Measurements from ENCODE around the gene CACNA1B.
"Not testable (repeated sequence)": the region's sequence is repeated elsewhere in the genome, so short reads cannot be mapped to it uniquely, and the experiment has no call there.

CACNA1B gene

GRCh38 chr9:138073408-138073807 is 195.8 kb downstream of the CACNA1B start:
- DNase-seq (ENCODE audit: low spot score) = no peak

- DNase-seq (ENCODE audit: low spot score) = no peak
These were observed 196.2 kb downstream of the CACNA1B start for GRCh38 chr9:138073808-138074207.

GRCh38 chr9:138074516-138074915 is 196.9 kb downstream of the CACNA1B start:
- no peak for DNase-seq (ENCODE audit: low spot score)

GRCh38 chr9:138075496-138075895 is 197.9 kb downstream of the CACNA1B start:
- DNase-seq (ENCODE audit: low spot score) = no peak

GRCh38 chr9:138075961-138076649 is 198.5 kb downstream of the CACNA1B start:
- no peak for DNase-seq (ENCODE audit: low spot score)

GRCh38 chr9:138076650-138077009 is 199.0 kb downstream of the CACNA1B start:
- DNase-seq (ENCODE audit: low spot score) = no peak

- DNase-seq (ENCODE audit: low spot score) = no peak
These were observed 199.5 kb downstream of the CACNA1B start for GRCh38 chr9:138077126-138077525.

- no peak for DNase-seq (ENCODE audit: low spot score)
These were observed 200.4 kb downstream of the CACNA1B start for GRCh38 chr9:138077898-138078540.

GRCh38 chr9:138078846-138079245 is 201.3 kb downstream of the CACNA1B start:
- DNase-seq (ENCODE audit: low spot score) = no peak

- DNase-seq (ENCODE audit: low spot score) = no peak
These were observed 203.4 kb downstream of the CACNA1B start for GRCh38 chr9:138080979-138081378.

GRCh38 chr9:138082918-138083636 is 205.5 kb downstream of the CACNA1B start:
- DNase-seq (ENCODE audit: low spot score) = no peak

GRCh38 chr9:138083873-138084272 is 206.3 kb downstream of the CACNA1B start:
- no peak for DNase-seq (ENCODE audit: low spot score)

GRCh38 chr9:138085568-138085967 is 208.0 kb downstream of the CACNA1B start:
- no peak for DNase-seq (ENCODE audit: low spot score)

GRCh38 chr9:138092057-138092456 is 214.5 kb downstream of the CACNA1B start:
- not testable (repeated sequence) for DNase-seq (ENCODE audit: low spot score)

GRCh38 chr9:138094028-138094427 is 216.4 kb downstream of the CACNA1B start:
- no peak for DNase-seq (ENCODE audit: low spot score)

GRCh38 chr9:138095813-138096518 is 218.4 kb downstream of the CACNA1B start:
- DNase-seq (ENCODE audit: low spot score) = no peak

- no peak for DNase-seq (ENCODE audit: low spot score)
These were observed 218.9 kb downstream of the CACNA1B start for GRCh38 chr9:138096519-138096845.

GRCh38 chr9:138097501-138097991 is 220.0 kb downstream of the CACNA1B start:
- DNase-seq (ENCODE audit: low spot score) = no peak

GRCh38 chr9:138098116-138098907 is 220.7 kb downstream of the CACNA1B start:
- DNase-seq (ENCODE audit: low spot score) = no peak

- DNase-seq (ENCODE audit: low spot score) = no peak
These were observed 221.6 kb downstream of the CACNA1B start for GRCh38 chr9:138098908-138099791.
